ENCODE measurements around the gene ARAP1. TPM values are rescaled to one million over a fixed set of nuclear protein-coding genes. Genes with fewer than 3 reads are reported as not detected.

The ARAP1 gene
- total and polyA plus RNA-seq, 2 donors (not counting 3 experiments of a cell fraction or from before 2014, with no cell fraction given), result 36.8 to 66.2 TPM

- no peaks in the 10 kb centered on the region for H3K36me3 ChIP-seq (ENCODE audit: control insufficient read depth in 2 of 2, extremely low read depth in 1 of 2, insufficient read depth in 2 of 2, low read length in 2 of 2)
- no peak overlapping the region for H3K4me2 ChIP-seq (ENCODE audit: insufficient read depth, low read length)
- POLR2A ChIA-PET, result no interaction called here
- no peaks in the 10 kb centered on the region for H4K20me1 ChIP-seq (replicated peaks; ENCODE audit: control insufficient read depth, extremely low read depth, insufficient read depth, low read length)
- DNase-seq (ENCODE audit: low read depth, low spot score) (no peak), FAIRE-seq (no peak)
- no TSS peak for BruUV-seq (replicated peaks)
- H3K27me3 ChIP-seq (ENCODE audit: control insufficient read depth in 2 of 2, insufficient read depth in 2 of 2, low read length in 2 of 2), result peaks cover 6 to 7% of the 10 kb centered on the region in 2 experiments
- TF ChIP-seq MYC (IDR thresholded peaks at IDR 0.05; ENCODE audit: low read depth, low read length) (no peak), POLR2A (IDR thresholded peaks at IDR 0.05; ENCODE audit: low read depth, low read length) (no peak), EZH2 (IDR thresholded peaks at IDR 0.05; ENCODE audit: borderline replicate concordance, low read depth, low read length, severe bottlenecking) (no peak), JUN (IDR thresholded peaks at IDR 0.05; ENCODE audit: borderline replicate concordance, insufficient read depth, insufficient read length, low read depth) (no peak), CTCF (IDR thresholded peaks at IDR 0.05; ENCODE audit: extremely low read depth in 1 of 2, insufficient read depth in 1 of 2, low read depth in 1 of 2, low read length in 2 of 2) (no peak), FOS (IDR thresholded peaks at IDR 0.05; ENCODE audit: borderline replicate concordance, insufficient read depth, low read length) (no peak), POLR2AphosphoS5 (IDR thresholded peaks at IDR 0.05; ENCODE audit: insufficient read depth, low read depth, low read length) (no peak), GATA2 (IDR thresholded peaks at IDR 0.05; ENCODE audit: insufficient read depth, insufficient read length, low read depth, low read length) (no peak)
- TF ChIP-seq, protein P1, sequence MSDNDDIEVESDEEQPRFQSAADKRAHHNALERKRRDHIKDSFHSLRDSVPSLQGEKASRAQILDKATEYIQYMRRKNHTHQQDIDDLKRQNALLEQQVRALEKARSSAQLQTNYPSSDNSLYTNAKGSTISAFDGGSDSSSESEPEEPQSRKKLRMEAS (IDR thresholded peaks at IDR 0.05; ENCODE audit: insufficient read depth, insufficient read length), result no peak
- intact Hi-C loops (cut with micrococcal nuclease), result no loop called here
- H3K4me3 ChIP-seq (replicated peaks in 1 of 3; ENCODE audit: insufficient read depth in 1 of 3, low read depth in 1 of 3, low read length in 3 of 3), result no peak overlapping the region
- no peaks in the 10 kb centered on the region for H3K9me1 ChIP-seq (replicated peaks; ENCODE audit: control insufficient read depth, extremely low read depth, insufficient read depth, low read length)
- no peaks in the 10 kb centered on the region for H3K9me3 ChIP-seq (replicated peaks; ENCODE audit: control insufficient read depth, insufficient read depth, low read length)
- H3K9ac ChIP-seq (replicated peaks; ENCODE audit: extremely low read depth, insufficient read depth, low read length), result no peak overlapping the region
- H3K4me1 ChIP-seq (ENCODE audit: control insufficient read depth, extremely low read depth, insufficient read depth, low read length), result no peaks in the 10 kb centered on the region
- no peak overlapping the region for H2AFZ ChIP-seq (ENCODE audit: low read depth, low read length)
- no peak overlapping the region for H3K27ac ChIP-seq (ENCODE audit: insufficient read depth, low read depth, low read length)
- CTCF ChIA-PET, result interaction anchor here (1.5 to 5.3 kb wide), 2 partner anchors 28 to 47 kb away, joined by 3 to 19 read pairs; no protein-coding TSS in a partner anchor
- no peaks in the 10 kb centered on the region for H3K79me2 ChIP-seq (ENCODE audit: control insufficient read depth, insufficient read depth, low read length)
- dilution Hi-C loops (cut with MboI; ENCODE audit: extremely low pct_ligation_motif_present, low sequenced_read_pairs), result no loop called here
Measured at GRCh38 chr11:72655896-72656464, 96.2 kb downstream of the ARAP1 start.
